ENCODE measurements around the gene FAAP20. TPM values are rescaled to one million over a fixed set of nuclear protein-coding genes. Genes with fewer than 3 reads are reported as not detected.

The FAAP20 gene
- total RNA-seq, 3 donors from 2014 or later: 23.4 to 42.6 (median 32.0) TPM

- ATAC-seq (no peak), DNase-seq (no peak)
- Histone ChIP-seq H3K36me3 (ENCODE audit: low read depth) (no peaks in the 10 kb centered on the region), H3K4me1 (ENCODE audit: low read depth) (peaks cover 5% of the 10 kb centered on the region), H3K9me3 (no peaks in the 10 kb centered on the region), H3K4me3 (no peak overlapping the region)
- no peak for TF ChIP-seq CTCF (IDR thresholded peaks at IDR 0.05)
- intact Hi-C loops (cut with DNase I, micrococcal nuclease): no loop called here
Measured at GRCh38 chr1:2184934-2185333, 9.6 kb downstream of the FAAP20 start.

- intact Hi-C loops (cut with DNase I, micrococcal nuclease): no loop called here
- no peak for DNase-seq
- no peaks in the 10 kb centered on the region for H3K36me3 ChIP-seq (ENCODE audit: low read depth)
Measured at GRCh38 chr1:2184531-2184930, 10.0 kb downstream of the FAAP20 start.

GRCh38 chr1:2183937-2184334 is 10.6 kb downstream of the FAAP20 start:
- no peaks in the 10 kb centered on the region for H3K9me3 ChIP-seq
- TF ChIP-seq CTCF (IDR thresholded peaks at IDR 0.05): no peak
- no peak overlapping the region for H3K4me3 ChIP-seq
- ATAC-seq (no peak), DNase-seq (no peak)
- H3K36me3 ChIP-seq (ENCODE audit: low read depth): no peaks in the 10 kb centered on the region
- no peaks in the 10 kb centered on the region for H3K4me1 ChIP-seq (ENCODE audit: low read depth)
- intact Hi-C loops (cut with DNase I, micrococcal nuclease): no loop called here

More at GRCh38 chr1:2184531-2184930, 10.0 kb downstream of the FAAP20 start:
- Histone ChIP-seq H3K4me3 (no peak overlapping the region), H3K4me1 (ENCODE audit: low read depth) (peaks cover 5% of the 10 kb centered on the region), H3K9me3 (no peaks in the 10 kb centered on the region)
- TF ChIP-seq CTCF (IDR thresholded peaks at IDR 0.05): no peak
- no peak for ATAC-seq

GRCh38 chr1:2182376-2182775 is 12.2 kb downstream of the FAAP20 start:
- DNase-seq: no peak
- no peaks in the 10 kb centered on the region for H3K36me3 ChIP-seq (ENCODE audit: low read depth)
- intact Hi-C loops (cut with DNase I, micrococcal nuclease): no loop called here
- ATAC-seq: no peak
- no peak overlapping the region for H3K4me3 ChIP-seq
- H3K4me1 ChIP-seq (ENCODE audit: low read depth): no peaks in the 10 kb centered on the region
- TF ChIP-seq CTCF (IDR thresholded peaks at IDR 0.05): no peak
- no peaks in the 10 kb centered on the region for H3K9me3 ChIP-seq

GRCh38 chr1:2181752-2182151 is 12.8 kb downstream of the FAAP20 start:
- Histone ChIP-seq H3K4me3 (no peak overlapping the region), H3K4me1 (ENCODE audit: low read depth) (no peaks in the 10 kb centered on the region), H3K9me3 (no peaks in the 10 kb centered on the region), H3K36me3 (ENCODE audit: low read depth) (no peaks in the 10 kb centered on the region)
- DNase-seq (no peak), ATAC-seq (no peak)
- TF ChIP-seq CTCF (IDR thresholded peaks at IDR 0.05): no peak
- intact Hi-C loops (cut with DNase I, micrococcal nuclease): no loop called here

- no peaks in the 10 kb centered on the region for H3K4me1 ChIP-seq (ENCODE audit: low read depth)
- no peaks in the 10 kb centered on the region for H3K9me3 ChIP-seq
- no peak for DNase-seq
- no peak for TF ChIP-seq CTCF (IDR thresholded peaks at IDR 0.05)
- no peaks in the 10 kb centered on the region for H3K36me3 ChIP-seq (ENCODE audit: low read depth)
- ATAC-seq: no peak
- H3K4me3 ChIP-seq: no peak overlapping the region
- intact Hi-C loops (cut with DNase I, micrococcal nuclease): no loop called here
Measured at GRCh38 chr1:2181271-2181670, 13.3 kb downstream of the FAAP20 start.

Measured in mucosa of descending colon (tissue), 3 donors.